PFSK-1 (cell line): ENCODE measurements around the gene STK10.

Experiments
- FOXP2 ChIP-seq: optimal IDR thresholded peaks from 2 replicates; pipeline ENCODE3; 2011; ENCODE audit warnings: borderline replicate concordance, control low read depth, inconsistent platforms; ENCODE audit not compliant: insufficient read depth; ENCODE audit errors: extremely low read length, extremely low read depth
- POLR2AphosphoS5 ChIP-seq: IDR thresholded peaks from 2 replicates; pipeline ENCODE4 v1.6.1; 2012; ENCODE audit warnings: low read depth, mild to moderate bottlenecking, control low read depth, low read length, moderate library complexity
- SIN3A ChIP-seq: IDR thresholded peaks from 2 replicates; pipeline ENCODE4 v1.6.1; 2012; ENCODE audit warnings: mild to moderate bottlenecking, low read length, moderate library complexity, borderline replicate concordance; ENCODE audit not compliant: insufficient read depth
- TAF1 ChIP-seq: IDR thresholded peaks from 2 replicates; pipeline ENCODE4 v1.6.1; 2012; ENCODE audit warnings: low read length, control low read depth, borderline replicate concordance; ENCODE audit not compliant: insufficient read depth
- TF ChIP-seq, protein P1 (sequence below), 2 experiments: IDR thresholded peaks; 2 replicates each; pipeline versions ENCODE4 v1.6.1 to v1.8.0; 2011 to 2012; ENCODE audit warnings: low read depth in 2 of 2, low read length in 2 of 2, control low read depth in 1 of 2, inconsistent platforms in 1 of 2, mild to moderate bottlenecking in 1 of 2, moderate library complexity in 1 of 2; ENCODE audit not compliant: insufficient read depth in 1 of 2

The STK10 gene

GRCh38 chr5:172170251-172170701, 17.7 kb downstream of the STK10 start:
- TF ChIP-seq FOXP2: no peak
- TF ChIP-seq, protein P1, sequence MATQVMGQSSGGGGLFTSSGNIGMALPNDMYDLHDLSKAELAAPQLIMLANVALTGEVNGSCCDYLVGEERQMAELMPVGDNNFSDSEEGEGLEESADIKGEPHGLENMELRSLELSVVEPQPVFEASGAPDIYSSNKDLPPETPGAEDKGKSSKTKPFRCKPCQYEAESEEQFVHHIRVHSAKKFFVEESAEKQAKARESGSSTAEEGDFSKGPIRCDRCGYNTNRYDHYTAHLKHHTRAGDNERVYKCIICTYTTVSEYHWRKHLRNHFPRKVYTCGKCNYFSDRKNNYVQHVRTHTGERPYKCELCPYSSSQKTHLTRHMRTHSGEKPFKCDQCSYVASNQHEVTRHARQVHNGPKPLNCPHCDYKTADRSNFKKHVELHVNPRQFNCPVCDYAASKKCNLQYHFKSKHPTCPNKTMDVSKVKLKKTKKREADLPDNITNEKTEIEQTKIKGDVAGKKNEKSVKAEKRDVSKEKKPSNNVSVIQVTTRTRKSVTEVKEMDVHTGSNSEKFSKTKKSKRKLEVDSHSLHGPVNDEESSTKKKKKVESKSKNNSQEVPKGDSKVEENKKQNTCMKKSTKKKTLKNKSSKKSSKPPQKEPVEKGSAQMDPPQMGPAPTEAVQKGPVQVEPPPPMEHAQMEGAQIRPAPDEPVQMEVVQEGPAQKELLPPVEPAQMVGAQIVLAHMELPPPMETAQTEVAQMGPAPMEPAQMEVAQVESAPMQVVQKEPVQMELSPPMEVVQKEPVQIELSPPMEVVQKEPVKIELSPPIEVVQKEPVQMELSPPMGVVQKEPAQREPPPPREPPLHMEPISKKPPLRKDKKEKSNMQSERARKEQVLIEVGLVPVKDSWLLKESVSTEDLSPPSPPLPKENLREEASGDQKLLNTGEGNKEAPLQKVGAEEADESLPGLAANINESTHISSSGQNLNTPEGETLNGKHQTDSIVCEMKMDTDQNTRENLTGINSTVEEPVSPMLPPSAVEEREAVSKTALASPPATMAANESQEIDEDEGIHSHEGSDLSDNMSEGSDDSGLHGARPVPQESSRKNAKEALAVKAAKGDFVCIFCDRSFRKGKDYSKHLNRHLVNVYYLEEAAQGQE (IDR thresholded peaks at IDR 0.05; ENCODE audit: insufficient read depth in 1 of 2, low read depth in 2 of 2, low read length in 2 of 2): no peak
- no peak for TF ChIP-seq SIN3A
- no peak for TF ChIP-seq POLR2AphosphoS5

GRCh38 chr5:172169216-172169615, 18.8 kb downstream of the STK10 start:
- TF ChIP-seq SIN3A (no peak), FOXP2 (no peak), TAF1 (no peak), POLR2AphosphoS5 (no peak)
- TF ChIP-seq, protein P1 (IDR thresholded peaks at IDR 0.05; ENCODE audit: insufficient read depth in 1 of 2, low read depth in 2 of 2, low read length in 2 of 2): no peak

DNA sequence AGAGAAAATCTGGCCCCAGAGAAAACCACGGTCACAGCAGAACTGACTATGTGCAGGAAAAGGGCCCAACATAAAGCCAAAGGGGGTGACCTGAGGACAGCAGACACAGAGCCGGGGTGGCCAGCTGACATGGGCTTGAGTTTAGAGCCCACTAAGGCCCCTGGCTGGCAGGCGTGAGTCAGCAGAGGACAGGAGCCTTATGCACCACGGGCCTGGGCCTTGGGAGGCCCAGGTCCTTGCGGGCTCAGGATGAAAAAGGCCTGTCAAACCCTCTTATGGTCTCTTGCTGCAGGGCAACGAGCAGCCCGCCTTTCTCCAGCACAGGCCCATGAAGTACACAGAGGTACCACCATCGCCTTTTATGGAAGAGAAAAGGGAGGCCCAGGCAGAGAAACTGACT, 19.7 kb downstream of the STK10 start:
- TF ChIP-seq, protein P1 (IDR thresholded peaks at IDR 0.05; ENCODE audit: insufficient read depth in 1 of 2, low read depth in 2 of 2, low read length in 2 of 2): no peak
- TF ChIP-seq SIN3A: no peak
- no peak for TF ChIP-seq TAF1
- no peak for TF ChIP-seq FOXP2
- no peak for TF ChIP-seq POLR2AphosphoS5

DNA sequence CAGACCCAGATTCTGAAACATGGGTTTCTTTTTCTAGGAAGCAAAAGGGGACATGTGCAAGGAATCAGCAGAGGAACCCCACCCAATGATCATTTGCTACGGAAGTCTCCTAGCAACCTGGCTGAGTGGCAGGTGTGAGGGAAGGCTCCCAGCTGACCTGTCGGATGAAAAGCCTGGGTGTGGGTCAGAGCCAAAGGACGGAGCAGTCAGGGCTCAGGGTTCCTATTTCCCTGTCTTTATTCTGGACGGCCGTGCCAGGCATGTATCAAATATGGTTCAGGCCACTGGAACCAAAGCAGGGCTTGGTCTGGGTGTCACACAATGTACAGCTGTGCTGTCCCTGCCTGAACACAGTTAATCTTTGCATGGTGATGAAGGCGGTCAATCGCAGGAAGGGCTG, 20.1 kb downstream of the STK10 start:
- TF ChIP-seq, protein P1 (IDR thresholded peaks at IDR 0.05; ENCODE audit: insufficient read depth in 1 of 2, low read depth in 2 of 2, low read length in 2 of 2): no peak
- TF ChIP-seq TAF1: no peak
- no peak for TF ChIP-seq POLR2AphosphoS5
- TF ChIP-seq SIN3A: no peak
- TF ChIP-seq FOXP2: no peak
